ACC112 (cell line): ENCODE results near the gene FAM237A.

Experiments used
- H2AFZ ChIP-seq: fragments of 200-600 bp; sonication (generic); one replicate; pipeline ENCODE4 v1.6.0; 2017; ENCODE audit warnings: antibody characterized with exemption, low read length; ENCODE audit not compliant: unreplicated experiment
- H3K27ac ChIP-seq: fragments of 200-600 bp; sonication (generic); 2 replicates; pipeline ENCODE4 v1.5.1; 2014; ENCODE audit warnings: low read depth, mild to moderate bottlenecking, antibody characterized with exemption, low read length, moderate library complexity
- H3K27me3 ChIP-seq: fragments of 200-600 bp; sonication (generic); 2 replicates; pipeline ENCODE4 v1.6.1; 2014; ENCODE audit warnings: mild to moderate bottlenecking, antibody characterized with exemption, low read length, moderate library complexity, mixed read lengths; ENCODE audit not compliant: insufficient read depth
- H3K36me3 ChIP-seq: fragments of 200-600 bp; sonication (generic); 2 replicates; pipeline ENCODE4 v1.6.1; 2016; ENCODE audit warnings: mild to moderate bottlenecking, antibody characterized with exemption, low read length, moderate library complexity, mixed read lengths; ENCODE audit not compliant: insufficient read depth
- H3K4me1 ChIP-seq: fragments of 200-600 bp; sonication (generic); one replicate; pipeline ENCODE4 v1.6.1; 2016; ENCODE audit warnings: low read length, mixed read lengths; ENCODE audit not compliant: insufficient read depth, unreplicated experiment, control insufficient read depth
- H3K4me3 ChIP-seq: fragments of 200-600 bp; sonication (generic); 2 replicates; pipeline ENCODE4 v1.5.1; 2014; ENCODE audit warnings: mild to moderate bottlenecking, low read depth, low read length
- H3K79me2 ChIP-seq: fragments of 200-600 bp; sonication (generic); one replicate; pipeline ENCODE4 v1.6.0; 2016; ENCODE audit warnings: low read length; ENCODE audit not compliant: control insufficient read depth, unreplicated experiment, insufficient read depth

Gene FAM237A

GRCh38 chr2:206688453-206688852 lies 46.2 kb downstream of the FAM237A start:
- Histone ChIP-seq H2AFZ (no peak overlapping the region), H3K36me3 (no peaks in the 10 kb centered on the region), H3K4me3 (no peak overlapping the region), H3K27ac (no peak overlapping the region), H3K79me2 (no peaks in the 10 kb centered on the region), H3K4me1 (no peaks in the 10 kb centered on the region), H3K27me3 (peaks cover 18% of the 10 kb centered on the region)

DNA sequence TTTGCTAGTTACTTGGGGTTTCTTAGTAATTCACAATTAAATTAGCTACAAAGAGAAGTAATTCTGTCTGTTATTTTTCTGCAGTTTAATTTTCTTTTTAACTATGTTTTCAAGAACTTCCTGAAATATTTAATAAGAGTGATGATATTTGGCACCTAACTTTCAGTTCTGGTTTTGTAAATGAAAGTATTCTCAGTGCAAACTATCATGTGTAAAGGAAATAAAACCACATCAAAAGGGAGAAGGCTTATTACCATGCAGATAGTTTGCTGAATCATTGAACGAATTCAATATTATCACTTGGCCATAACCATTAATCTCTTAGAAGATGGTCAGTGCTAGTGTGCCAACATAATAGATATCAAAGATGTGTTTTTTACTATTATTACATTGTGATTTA lies 46.7 kb downstream of the FAM237A start:
- H2AFZ ChIP-seq: no peak overlapping the region
- H3K27me3 ChIP-seq: peaks cover 18% of the 10 kb centered on the region
- H3K36me3 ChIP-seq: no peaks in the 10 kb centered on the region
- no peaks in the 10 kb centered on the region for H3K79me2 ChIP-seq
- no peak overlapping the region for H3K4me3 ChIP-seq
- no peaks in the 10 kb centered on the region for H3K4me1 ChIP-seq
- no peak overlapping the region for H3K27ac ChIP-seq

- Histone ChIP-seq H3K4me3 (no peak overlapping the region), H3K27ac (no peak overlapping the region), H3K79me2 (no peaks in the 10 kb centered on the region), H3K27me3 (peaks cover under 1% of the 10 kb centered on the region), H2AFZ (no peak overlapping the region), H3K36me3 (no peaks in the 10 kb centered on the region), H3K4me1 (no peaks in the 10 kb centered on the region)
Observed at GRCh38 chr2:206692971-206693370, 50.7 kb downstream of the FAM237A start.

GRCh38 chr2:206693399-206694137 lies 51.3 kb downstream of the FAM237A start:
- H3K4me1 ChIP-seq: no peaks in the 10 kb centered on the region
- no peaks in the 10 kb centered on the region for H3K36me3 ChIP-seq
- no peaks in the 10 kb centered on the region for H3K79me2 ChIP-seq
- H2AFZ ChIP-seq: no peak overlapping the region
- no peak overlapping the region for H3K4me3 ChIP-seq
- no peak overlapping the region for H3K27ac ChIP-seq
- no peaks in the 10 kb centered on the region; the same call in 1 of the 2 replicates for H3K27me3 ChIP-seq

GRCh38 chr2:206696910-206697309 lies 54.6 kb downstream of the FAM237A start:
- Histone ChIP-seq H3K4me3 (no peak overlapping the region), H3K27me3 (peaks cover 4% of the 10 kb centered on the region; the same call in 1 of the 2 replicates), H3K36me3 (no peaks in the 10 kb centered on the region), H2AFZ (no peak overlapping the region), H3K4me1 (no peaks in the 10 kb centered on the region), H3K27ac (no peak overlapping the region), H3K79me2 (no peaks in the 10 kb centered on the region)

GRCh38 chr2:206698811-206699210 lies 56.5 kb downstream of the FAM237A start:
- Histone ChIP-seq H2AFZ (no peak overlapping the region), H3K4me3 (no peak overlapping the region), H3K36me3 (no peaks in the 10 kb centered on the region), H3K27me3 (peaks cover 20% of the 10 kb centered on the region), H3K4me1 (no peaks in the 10 kb centered on the region), H3K79me2 (no peaks in the 10 kb centered on the region), H3K27ac (no peak overlapping the region)
